Right cardiac atrium (tissue), 5 donors: ENCODE measurements around the gene SCGB1A1. TPM values are rescaled to one million over a fixed set of nuclear protein-coding genes. Genes with fewer than 3 reads are reported as not detected.

Source experiments
- ATAC-seq, 2 donors: fragments of 200-7000 bp; cut with Tn5 transposase; one replicate each; pipeline versions ENCODE4 v1.8.0 to v1.9.1; 2020; ENCODE audit warnings: moderate library complexity in 2 of 2, mild to moderate bottlenecking in 1 of 2
- DNase-seq, 3 donors: peaks; one replicate each; pipeline ENCODE4 v3.0.0-alpha.2; 2020
- H3K27ac ChIP-seq: one replicate; pipeline ENCODE4 v1.5.1; 2013; ENCODE audit warnings: mild to moderate bottlenecking, low read length, control low read depth, moderate library complexity
- H3K27me3 ChIP-seq: one replicate; pipeline ENCODE4 v1.6.1; 2013; ENCODE audit not compliant: control insufficient read depth, insufficient read depth
- H3K4me1 ChIP-seq: one replicate; pipeline ENCODE4 v1.6.1; 2013; ENCODE audit warnings: low read length; ENCODE audit not compliant: control insufficient read depth, insufficient read depth
- H3K4me3 ChIP-seq: one replicate; pipeline ENCODE4 v1.5.1; 2013; ENCODE audit warnings: low read length, control low read depth
- H3K9me3 ChIP-seq: one replicate; pipeline ENCODE4 v1.6.1; 2013; ENCODE audit warnings: low read length; ENCODE audit not compliant: control insufficient read depth
- WGBS: extraction: QIAGEN DNeasy Blood & Tissue Kit; methylation state at CpG from one replicate; pipeline ENCODE4 v1.1.7; 2013; 5-methylcytosine and 5-hydroxymethylcytosine counted together
- intact Hi-C, 4 donors: fragments of 100-400 bp; cut with DNase I; formaldehyde crosslinking; loops; one replicate each; pipeline versions ENCODE4 v1.11.0 to v1.14.0; 2022 to 2023
- polyA plus RNA-seq: library from polyadenylated mRNA; stranded (reverse); fragments of 200-250 nt; gene quantifications from one replicate; pipeline ENCODE4 v1.2.3, GENCODE V29; 2013
- total RNA-seq, 4 donors: library from RNA; stranded (reverse); fragmentation: NEBNext Ultra II Directional; extraction: Animal tissue kit (Norgen Biotek cat#: 25700); gene quantifications; one replicate each; pipeline ENCODE4 v1.2.1, GENCODE V29; 2021
- donor health status: healthy with polysubstance abuse.
- donor health status: DM: no; HTN: yes; CAD: no.
- donor health status: DM: no; HTN: no; CAD: no.
- donor health status: DM: no; HTN: yes; CAD: no; lungs with severe emphysema.
- donor health status: DM: yes; HTN: yes; CAD: no.

SCGB1A1 gene
- total and polyA plus RNA-seq, 5 donors, result not detected

- Histone ChIP-seq H3K9me3 (no peaks in the 10 kb centered on the region), H3K4me1 (peaks cover 7% of the 10 kb centered on the region), H3K27me3 (no peaks in the 10 kb centered on the region), H3K27ac (peak overlapping the region; percentile 80), H3K4me3 (no peak overlapping the region)
- intact Hi-C loops, result loop anchor here in 2 of 4 donors (10.0 kb wide), 2 partner anchors 49 to 99 kb away; no protein-coding TSS in a partner anchor
- 44% methylated on average over 5 of the region's 5 CpGs for WGBS
- peak; percentile 37 to 58 for ATAC-seq
- no peak for DNase-seq
Observed at GRCh38 chr11:62435846-62436660, 17.2 kb downstream of the SCGB1A1 start.

GRCh38 chr11:62437616-62438015 lies 18.8 kb downstream of the SCGB1A1 start:
- no peak for ATAC-seq
- intact Hi-C loops, result loop anchor here in 2 of 4 donors (10.0 kb wide), 2 partner anchors 47 to 97 kb away; no protein-coding TSS in a partner anchor

GRCh38 chr11:62438641-62439040 lies 19.8 kb downstream of the SCGB1A1 start:
- H3K4me3 ChIP-seq, result no peak overlapping the region
- DNase-seq (no peak), ATAC-seq (no peak)
- H3K9me3 ChIP-seq, result no peaks in the 10 kb centered on the region
- intact Hi-C loops, result loop anchor here in 2 of 4 donors (10.0 kb wide), 2 partner anchors 46 to 96 kb away; no protein-coding TSS in a partner anchor
- H3K4me1 ChIP-seq, result peaks cover 6% of the 10 kb centered on the region
- WGBS, result 77% methylated on average over 4 of the region's 4 CpGs
- H3K27ac ChIP-seq, result no peak overlapping the region
- no peaks in the 10 kb centered on the region for H3K27me3 ChIP-seq

More at GRCh38 chr11:62437616-62438015, 18.8 kb downstream of the SCGB1A1 start:
- no peak for DNase-seq
- H3K9me3 ChIP-seq, result no peaks in the 10 kb centered on the region
- H3K27ac ChIP-seq, result no peak overlapping the region
- H3K4me3 ChIP-seq, result no peak overlapping the region
- 100% methylated on average over 1 of the region's 1 CpG for WGBS
- H3K4me1 ChIP-seq, result peaks cover 6% of the 10 kb centered on the region
- H3K27me3 ChIP-seq, result no peaks in the 10 kb centered on the region

- peaks cover 9% of the 10 kb centered on the region for H3K4me1 ChIP-seq
- no peaks in the 10 kb centered on the region for H3K9me3 ChIP-seq
- peak overlapping the region; percentile 25 for H3K27ac ChIP-seq
- intact Hi-C loops, result loop anchor here in 2 of 4 donors (10.0 kb wide), 2 partner anchors 45 to 95 kb away; no protein-coding TSS in a partner anchor
- no peak overlapping the region for H3K4me3 ChIP-seq
- H3K27me3 ChIP-seq, result no peaks in the 10 kb centered on the region
- ATAC-seq (peak; percentile 53 to 76), DNase-seq (peak; percentile 62 to 80 (median 76))
- 37% methylated on average over 23 of the region's 23 CpGs for WGBS
Observed at GRCh38 chr11:62439785-62440602, 21.2 kb downstream of the SCGB1A1 start.

- intact Hi-C loops, result no loop called here
- whole genome bisulfite sequencing, result 58% methylated on average over 17 of the region's 17 CpGs
Observed at GRCh38 chr11:62443390-62444235, 24.8 kb downstream of the SCGB1A1 start.

GRCh38 chr11:62444236-62444833 lies 25.5 kb downstream of the SCGB1A1 start:
- peak overlapping the region; percentile 32 for H3K4me3 ChIP-seq
- H3K9me3 ChIP-seq, result no peaks in the 10 kb centered on the region
- ATAC-seq (peak; percentile 73 to 78), DNase-seq (peak; percentile 78 to 93 (median 92))
- intact Hi-C loops, result no loop called here
- no peaks in the 10 kb centered on the region for H3K27me3 ChIP-seq
- 6% methylated on average over 23 of the region's 23 CpGs for WGBS
- H3K4me1 ChIP-seq, result peaks cover 10% of the 10 kb centered on the region
- H3K27ac ChIP-seq, result peak overlapping the region; percentile 86

More at GRCh38 chr11:62443390-62444235, 24.8 kb downstream of the SCGB1A1 start:
- no peaks in the 10 kb centered on the region for H3K9me3 ChIP-seq
- H3K4me1 ChIP-seq, result peaks cover 10% of the 10 kb centered on the region
- peak; percentile 66 to 85 (median 81) for DNase-seq
- ATAC-seq, result peak; percentile 73 to 76
- H3K4me3 ChIP-seq, result no peak overlapping the region
- no peaks in the 10 kb centered on the region for H3K27me3 ChIP-seq
- H3K27ac ChIP-seq, result peak overlapping the region; percentile 86

- Histone ChIP-seq H3K9me3 (no peaks in the 10 kb centered on the region), H3K4me3 (peak overlapping the region; percentile 32), H3K4me1 (peaks cover 8% of the 10 kb centered on the region), H3K27ac (peak overlapping the region; percentile 86), H3K27me3 (no peaks in the 10 kb centered on the region)
- intact Hi-C loops, result no loop called here
- ATAC-seq, result peak; percentile 20 to 25
- DNase-seq, result no peak
- 19% methylated on average over 9 of the region's 9 CpGs for WGBS
Observed at GRCh38 chr11:62444835-62445234, 26.0 kb downstream of the SCGB1A1 start.

- intact Hi-C loops, result no loop called here
- H3K4me3 ChIP-seq, result no peak overlapping the region
Observed at GRCh38 chr11:62445314-62445740, 26.5 kb downstream of the SCGB1A1 start.

GRCh38 chr11:62446091-62446490 lies 27.3 kb downstream of the SCGB1A1 start:
- Histone ChIP-seq H3K27me3 (no peaks in the 10 kb centered on the region), H3K4me1 (peaks cover 6% of the 10 kb centered on the region), H3K27ac (peak overlapping the region; percentile 6), H3K9me3 (no peaks in the 10 kb centered on the region), H3K4me3 (no peak overlapping the region)
- WGBS, result 51% methylated on average over 5 of the region's 5 CpGs
- peak; percentile 4 to 20 for ATAC-seq
- intact Hi-C loops, result no loop called here
- DNase-seq, result peak; percentile 42 to 82 (median 80)

More at GRCh38 chr11:62445314-62445740, 26.5 kb downstream of the SCGB1A1 start:
- ATAC-seq, result peak; percentile 44 to 67
- Histone ChIP-seq H3K27ac (peak overlapping the region; percentile 51), H3K9me3 (no peaks in the 10 kb centered on the region), H3K27me3 (no peaks in the 10 kb centered on the region), H3K4me1 (peaks cover 6% of the 10 kb centered on the region)
- peak; percentile 58 to 85 (median 73) for DNase-seq
- WGBS, result 46% methylated on average over 5 of the region's 5 CpGs

- WGBS, result 89% methylated on average over 9 of the region's 9 CpGs
- peaks cover 4% of the 10 kb centered on the region for H3K4me1 ChIP-seq
- intact Hi-C loops, result no loop called here
- H3K9me3 ChIP-seq, result no peaks in the 10 kb centered on the region
- ATAC-seq (no peak), DNase-seq (no peak)
- no peak overlapping the region for H3K27ac ChIP-seq
- H3K27me3 ChIP-seq, result no peaks in the 10 kb centered on the region
- H3K4me3 ChIP-seq, result no peak overlapping the region
Observed at GRCh38 chr11:62449451-62449851, 30.6 kb downstream of the SCGB1A1 start.
